PFSK-1 (cell line): ENCODE results near the gene MESP1.

Source experiments
- FOXP2 ChIP-seq: optimal IDR thresholded peaks from 2 replicates; pipeline ENCODE3; 2011; ENCODE audit warnings: borderline replicate concordance, control low read depth, inconsistent platforms; ENCODE audit not compliant: insufficient read depth; ENCODE audit errors: extremely low read length, extremely low read depth
- POLR2AphosphoS5 ChIP-seq: IDR thresholded peaks from 2 replicates; pipeline ENCODE4 v1.6.1; 2012; ENCODE audit warnings: low read depth, mild to moderate bottlenecking, control low read depth, low read length, moderate library complexity
- REST ChIP-seq, 2 experiments: IDR thresholded peaks; 2 replicates each; pipeline versions ENCODE4 v1.6.1 to v1.8.0; 2011 to 2012; ENCODE audit warnings: low read depth in 2 of 2, low read length in 2 of 2, control low read depth in 1 of 2, inconsistent platforms in 1 of 2, mild to moderate bottlenecking in 1 of 2, moderate library complexity in 1 of 2; ENCODE audit not compliant: insufficient read depth in 1 of 2
- SIN3A ChIP-seq: IDR thresholded peaks from 2 replicates; pipeline ENCODE4 v1.6.1; 2012; ENCODE audit warnings: mild to moderate bottlenecking, low read length, moderate library complexity, borderline replicate concordance; ENCODE audit not compliant: insufficient read depth
- TAF1 ChIP-seq: IDR thresholded peaks from 2 replicates; pipeline ENCODE4 v1.6.1; 2012; ENCODE audit warnings: low read length, control low read depth, borderline replicate concordance; ENCODE audit not compliant: insufficient read depth

MESP1 gene

DNA sequence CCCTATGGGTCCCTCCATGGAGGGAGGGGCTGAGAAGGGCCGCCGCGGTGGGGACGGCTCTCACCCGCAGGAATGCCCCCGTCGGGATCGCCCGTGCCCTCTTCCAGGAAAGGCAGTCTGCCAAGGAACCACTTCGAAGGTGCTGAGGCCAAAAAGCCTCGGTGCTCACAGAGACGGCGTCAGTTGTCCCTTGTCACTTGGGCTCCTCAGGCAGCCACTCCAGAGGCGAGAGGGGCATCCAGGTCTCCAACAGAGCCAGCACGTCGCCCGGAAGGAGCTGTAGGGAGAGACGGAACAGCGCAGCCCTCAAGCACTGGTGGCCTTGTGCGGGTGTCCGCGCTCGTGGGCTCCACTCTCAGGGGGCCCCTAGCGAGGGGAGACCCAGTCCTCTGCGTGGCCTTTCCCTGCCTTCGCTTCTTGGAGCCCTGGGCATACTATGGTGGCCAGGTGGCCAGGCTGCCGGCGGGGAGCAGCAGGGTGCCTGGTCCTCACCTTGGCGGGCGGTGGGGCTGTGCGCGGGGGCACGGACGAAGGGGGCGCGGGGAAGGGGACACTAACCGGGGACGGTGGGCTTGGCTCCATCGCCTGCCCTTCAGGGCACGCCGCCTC lies 994 bp downstream of the MESP1 start:
- no peak for TF ChIP-seq SIN3A
- TF ChIP-seq FOXP2 = no peak
- TF ChIP-seq TAF1 = no peak
- TF ChIP-seq REST (IDR thresholded peaks at IDR 0.05; ENCODE audit: insufficient read depth in 1 of 2, low read depth in 2 of 2, low read length in 2 of 2) = no peak
- no peak for TF ChIP-seq POLR2AphosphoS5

GRCh38 chr15:89749526-89749925 lies 1.5 kb downstream of the MESP1 start:
- no peak for TF ChIP-seq SIN3A
- no peak for TF ChIP-seq FOXP2
- no peak for TF ChIP-seq REST (IDR thresholded peaks at IDR 0.05; ENCODE audit: insufficient read depth in 1 of 2, low read depth in 2 of 2, low read length in 2 of 2)
- TF ChIP-seq POLR2AphosphoS5 = no peak
- no peak for TF ChIP-seq TAF1

DNA sequence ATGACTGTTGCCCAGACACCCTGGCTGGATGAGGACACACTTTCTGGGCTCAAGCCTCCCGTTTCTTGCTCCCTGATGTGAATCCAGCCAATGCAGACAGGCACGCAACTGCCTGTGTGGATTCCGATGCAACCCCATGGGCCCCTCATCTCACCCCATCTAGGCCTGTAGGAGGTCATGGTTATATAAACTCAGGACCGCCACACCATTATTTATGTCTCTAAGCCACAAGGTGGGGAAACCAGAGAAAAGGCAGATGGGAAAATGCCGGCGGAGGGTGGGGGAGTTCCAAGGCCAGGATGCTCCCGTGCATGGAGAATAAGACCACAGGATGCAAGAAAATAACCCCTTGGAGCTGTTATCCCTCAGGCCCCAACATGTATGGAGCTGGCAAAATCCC lies 2.0 kb downstream of the MESP1 start:
- TF ChIP-seq SIN3A = no peak
- TF ChIP-seq FOXP2 = no peak
- TF ChIP-seq POLR2AphosphoS5 = no peak
- TF ChIP-seq REST (IDR thresholded peaks at IDR 0.05; ENCODE audit: insufficient read depth in 1 of 2, low read depth in 2 of 2, low read length in 2 of 2) = no peak
- no peak for TF ChIP-seq TAF1

GRCh38 chr15:89747708-89748682 lies 3.1 kb downstream of the MESP1 start:
- TF ChIP-seq POLR2AphosphoS5 (no peak), REST (IDR thresholded peaks at IDR 0.05; ENCODE audit: insufficient read depth in 1 of 2, low read depth in 2 of 2, low read length in 2 of 2) (no peak), SIN3A (no peak), FOXP2 (no peak), TAF1 (no peak)
